Right ventricle myocardium superior (tissue), 1 donor: ENCODE measurements around the gene MBLAC2. TPM values are rescaled to one million over a fixed set of nuclear protein-coding genes. Genes with fewer than 3 reads are reported as not detected.
A peak's percentile ranks its signal among the peaks of the same experiment; 100 is the strongest.

Source experiments
- ATAC-seq: fragments of 200-7000 bp; cut with Tn5 transposase; one replicate; pipeline ENCODE4 v1.9.1; 2020; ENCODE audit warnings: mild to moderate bottlenecking; ENCODE audit not compliant: poor library complexity
- DNase-seq: peaks from one replicate; pipeline ENCODE4 v3.0.0-alpha.2; 2020
- intact Hi-C: fragments of 100-400 bp; cut with DNase I; formaldehyde crosslinking; loops from one replicate; pipeline ENCODE4 v1.11.2; 2022
- total RNA-seq: library from RNA; stranded (reverse); fragmentation: NEBNext Ultra II Directional; extraction: Animal tissue kit (Norgen Biotek cat#: 25700); gene quantifications from one replicate; pipeline ENCODE4 v1.2.1, GENCODE V29; 2021
- donor health status: DM: no; HTN: yes; CAD: no; lungs with severe emphysema.

Gene MBLAC2
- total RNA-seq, 1 donor from 2014 or later: 3.8 TPM

GRCh38 chr5:90475436-90475980, 937 bp upstream of the MBLAC2 start:
- no peak for ATAC-seq
- DNase-seq: no peak
- intact Hi-C loops: loop anchor here (10.0 kb wide), 1 partner anchor 49 kb away; the partner anchor contains the start of gene LYSMD3

- ATAC-seq (peak; percentile 50), DNase-seq (peak; percentile 62)
- intact Hi-C loops: loop anchor here (10.0 kb wide), 1 partner anchor 51 kb away; the partner anchor contains the start of gene LYSMD3
Measured at GRCh38 chr5:90473396-90474234, 956 bp downstream of the MBLAC2 start.

GRCh38 chr5:90472783-90473395, 1.7 kb downstream of the MBLAC2 start:
- ATAC-seq (no peak), DNase-seq (no peak)
- intact Hi-C loops: loop anchor here (10.0 kb wide), 1 partner anchor 52 kb away; the partner anchor contains the start of gene LYSMD3

- no peak for ATAC-seq
- no peak for DNase-seq
- intact Hi-C loops: no loop called here
Measured at GRCh38 chr5:90461288-90461687, 13.3 kb downstream of the MBLAC2 start.

- no peak for DNase-seq
- intact Hi-C loops: no loop called here
- no peak for ATAC-seq
Measured at GRCh38 chr5:90446961-90447360, 27.6 kb downstream of the MBLAC2 start.

GRCh38 chr5:90440644-90441043, 33.9 kb downstream of the MBLAC2 start:
- ATAC-seq (no peak), DNase-seq (no peak)
- intact Hi-C loops: no loop called here

GRCh38 chr5:90438100-90438499, 36.5 kb downstream of the MBLAC2 start:
- no peak for ATAC-seq
- intact Hi-C loops: loop anchor here (10.0 kb wide), 2 partner anchors 167 to 347 kb away; no protein-coding TSS in a partner anchor
- no peak for DNase-seq

GRCh38 chr5:90437663-90438062, 36.9 kb downstream of the MBLAC2 start:
- DNase-seq: no peak
- ATAC-seq: no peak
- intact Hi-C loops: loop anchor here (10.0 kb wide), 2 partner anchors 167 to 347 kb away; no protein-coding TSS in a partner anchor

GRCh38 chr5:90434116-90434714, 40.4 kb downstream of the MBLAC2 start:
- ATAC-seq (no peak), DNase-seq (no peak)
- intact Hi-C loops: loop anchor here (10.0 kb wide), 2 partner anchors 171 to 351 kb away; no protein-coding TSS in a partner anchor

GRCh38 chr5:90424245-90424644, 50.3 kb downstream of the MBLAC2 start:
- intact Hi-C loops: loop anchor here (10.0 kb wide), 1 partner anchor 111 kb away; no protein-coding TSS in a partner anchor
- DNase-seq (no peak), ATAC-seq (no peak)

GRCh38 chr5:90421136-90421535, 53.4 kb downstream of the MBLAC2 start:
- intact Hi-C loops: loop anchor here (10.0 kb wide), 1 partner anchor 114 kb away; no protein-coding TSS in a partner anchor
- DNase-seq: no peak
- ATAC-seq: no peak

- no peak for DNase-seq
- no peak for ATAC-seq
- intact Hi-C loops: no loop called here
Measured at GRCh38 chr5:90418214-90418613, 56.4 kb downstream of the MBLAC2 start.

GRCh38 chr5:90410178-90410762, 64.3 kb downstream of the MBLAC2 start:
- ATAC-seq (no peak), DNase-seq (no peak)
- intact Hi-C loops: no loop called here

GRCh38 chr5:90409318-90410177, 65.0 kb downstream of the MBLAC2 start, which contains the start of gene CETN3:
CETN3 (minus strand) TSS chr5:90409756; CDS start chr5:90409661, 95 bp downstream.
- DNase-seq: peak; percentile 94
- ATAC-seq: peak; percentile 98
- intact Hi-C loops: no loop called here

GRCh38 chr5:90408571-90409317, 65.8 kb downstream of the MBLAC2 start:
- no peak for DNase-seq
- ATAC-seq: no peak
- intact Hi-C loops: no loop called here
